ENCODE results near the gene LYPD6B.

DNA sequence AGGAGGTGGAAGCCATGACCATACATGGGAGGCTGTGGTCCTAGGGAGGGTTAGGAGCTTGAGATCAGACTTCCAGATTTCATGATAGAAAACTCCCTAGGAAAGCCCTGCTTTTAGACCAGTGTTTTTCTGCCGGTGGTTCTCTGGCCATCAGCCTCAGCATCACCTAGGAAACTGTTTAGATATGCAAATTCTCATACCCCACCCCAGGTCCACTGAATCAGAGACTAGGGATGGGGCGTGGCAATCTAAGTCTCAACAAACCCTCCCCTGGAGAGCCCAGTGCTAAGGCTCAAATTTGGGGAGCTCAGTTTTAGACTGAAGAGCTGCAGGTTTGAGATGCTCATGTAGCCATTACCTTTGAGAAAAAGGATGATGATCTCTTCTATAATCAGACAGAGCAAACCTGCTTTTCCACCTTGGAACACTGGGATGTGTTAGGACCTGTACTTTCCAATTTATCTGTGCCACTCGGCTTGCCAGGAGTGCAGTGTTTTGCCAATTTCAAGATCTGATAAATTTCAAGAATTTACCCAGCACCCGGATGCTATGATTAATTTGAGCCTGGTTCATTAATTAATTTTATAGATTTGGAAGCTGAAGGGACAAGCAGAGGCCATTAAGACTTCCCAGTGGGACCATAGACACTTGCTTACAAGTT lies 31.5 kb upstream of the LYPD6B start:
- TF ChIP-seq CTCF (IDR thresholded peaks at IDR 0.05; ENCODE audit: insufficient read depth, low read length), result no peak
- TF ChIP-seq POLR2AphosphoS5 (IDR thresholded peaks at IDR 0.05; ENCODE audit: low read depth), result no peak

Measured in HL-60 (cell line).